Erythroblast (primary cell): ENCODE measurements around the gene IL17REL.
"Not testable (repeated sequence)": the region's sequence is repeated elsewhere in the genome, so short reads cannot be mapped to it uniquely, and the experiment has no call there.

Experiments
- DNase-seq, 2 experiments: peaks; one replicate each; lab custom pipeline; 2025; lab: John Stamatoyannopoulos, UW
- GATA1 ChIP-seq: IDR thresholded peaks from 2 replicates; pipeline ENCODE4 v1.6.1; 2011; ENCODE audit warnings: low read depth, mild to moderate bottlenecking, control low read depth, low read length, moderate library complexity
- POLR2A ChIP-seq: IDR thresholded peaks from 2 replicates; pipeline ENCODE4 v1.6.1; 2011; ENCODE audit warnings: mild to moderate bottlenecking, low read length

The IL17REL gene

GRCh38 chr22:49991167-49991566, 21.4 kb downstream of the IL17REL start:
- TF ChIP-seq POLR2A (no peak), GATA1 (no peak)
- DNase-seq, result no peak

- DNase-seq, result not testable (repeated sequence)
Observed at GRCh38 chr22:49989826-49990225, 22.7 kb downstream of the IL17REL start.

GRCh38 chr22:49986325-49986724, 26.2 kb downstream of the IL17REL start:
- TF ChIP-seq GATA1, result no peak
- no peak for TF ChIP-seq POLR2A

GRCh38 chr22:49983148-49984042, 29.2 kb downstream of the IL17REL start:
- peak in 1 of 2 experiments; percentile 44 for DNase-seq
- TF ChIP-seq POLR2A, result no peak

More at GRCh38 chr22:49986325-49986724, 26.2 kb downstream of the IL17REL start:
- DNase-seq, result no peak

GRCh38 chr22:49981799-49982198, 30.8 kb downstream of the IL17REL start:
- not testable (repeated sequence) for DNase-seq

- DNase-seq, result peak; percentile 58 to 68
- no peak for TF ChIP-seq GATA1
- no peak for TF ChIP-seq POLR2A
Observed at GRCh38 chr22:49979587-49980264, 32.8 kb downstream of the IL17REL start.

- no peak for TF ChIP-seq POLR2A
- no peak for TF ChIP-seq GATA1
- DNase-seq, result no peak
Observed at GRCh38 chr22:49977578-49977977, 35.0 kb downstream of the IL17REL start.

GRCh38 chr22:49976439-49977175, 36.0 kb downstream of the IL17REL start:
- DNase-seq, result peak in 1 of 2 experiments; percentile 24
- no peak for TF ChIP-seq GATA1
- TF ChIP-seq POLR2A, result no peak

GRCh38 chr22:49975543-49976389, 36.8 kb downstream of the IL17REL start:
- TF ChIP-seq GATA1 (no peak), POLR2A (no peak)
- DNase-seq, result peak; percentile 55 to 74

GRCh38 chr22:49973018-49973961, 39.3 kb downstream of the IL17REL start:
- no peak for DNase-seq
- TF ChIP-seq GATA1 (no peak), POLR2A (no peak)

GRCh38 chr22:49972163-49973017, 40.2 kb downstream of the IL17REL start:
- DNase-seq, result no peak
- TF ChIP-seq GATA1 (no peak), POLR2A (no peak)
